Measurements from ENCODE around the gene EGLN1.

DNA sequence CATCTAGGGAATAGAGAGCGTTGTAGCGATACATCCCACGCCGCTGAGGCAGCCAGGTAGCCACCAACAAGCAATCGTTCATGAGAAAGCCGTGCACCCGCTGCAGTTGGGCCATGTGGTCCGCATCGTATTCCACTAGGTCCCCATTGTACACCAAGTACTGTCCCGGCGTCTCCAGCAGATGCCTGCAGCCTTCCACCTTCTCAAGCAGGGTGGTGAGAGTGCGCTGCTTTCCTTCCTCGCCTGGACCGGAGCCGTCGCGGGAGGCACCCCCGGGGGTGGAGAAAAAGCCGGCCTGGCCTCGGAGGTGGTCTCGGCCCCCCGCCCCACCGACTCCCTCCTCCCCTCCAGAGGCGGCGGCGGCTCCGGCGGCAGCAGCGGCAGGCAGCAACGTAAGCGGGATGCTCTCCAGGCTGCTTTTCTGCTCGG, 85.0 kb downstream of the EGLN1 start:
- TF ChIP-seq, protein P1, sequence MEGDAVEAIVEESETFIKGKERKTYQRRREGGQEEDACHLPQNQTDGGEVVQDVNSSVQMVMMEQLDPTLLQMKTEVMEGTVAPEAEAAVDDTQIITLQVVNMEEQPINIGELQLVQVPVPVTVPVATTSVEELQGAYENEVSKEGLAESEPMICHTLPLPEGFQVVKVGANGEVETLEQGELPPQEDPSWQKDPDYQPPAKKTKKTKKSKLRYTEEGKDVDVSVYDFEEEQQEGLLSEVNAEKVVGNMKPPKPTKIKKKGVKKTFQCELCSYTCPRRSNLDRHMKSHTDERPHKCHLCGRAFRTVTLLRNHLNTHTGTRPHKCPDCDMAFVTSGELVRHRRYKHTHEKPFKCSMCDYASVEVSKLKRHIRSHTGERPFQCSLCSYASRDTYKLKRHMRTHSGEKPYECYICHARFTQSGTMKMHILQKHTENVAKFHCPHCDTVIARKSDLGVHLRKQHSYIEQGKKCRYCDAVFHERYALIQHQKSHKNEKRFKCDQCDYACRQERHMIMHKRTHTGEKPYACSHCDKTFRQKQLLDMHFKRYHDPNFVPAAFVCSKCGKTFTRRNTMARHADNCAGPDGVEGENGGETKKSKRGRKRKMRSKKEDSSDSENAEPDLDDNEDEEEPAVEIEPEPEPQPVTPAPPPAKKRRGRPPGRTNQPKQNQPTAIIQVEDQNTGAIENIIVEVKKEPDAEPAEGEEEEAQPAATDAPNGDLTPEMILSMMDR (IDR thresholded peaks at IDR 0.05), result no peak
- no peak for TF ChIP-seq POLR2A (IDR thresholded peaks at IDR 0.05)
